Aorta (tissue), 5 donors: ENCODE data around the gene SAXO1. TPM values are rescaled to one million over a fixed set of nuclear protein-coding genes. Genes with fewer than 3 reads are reported as not detected.

Experiments
- ATAC-seq: fragments of 200-7000 bp; cut with Tn5 transposase; one replicate; pipeline ENCODE4 v1.9.1; 2022; ENCODE audit warnings: moderate library complexity; ENCODE audit not compliant: low FRiP score
- DNase-seq, 2 donors: peaks; one replicate each; pipeline ENCODE4 v3.0.0-alpha.2; 2020
- H3K27ac ChIP-seq, 2 donors: one replicate each; pipeline ENCODE4 v1.5.1; 2013; ENCODE audit warnings: low read length in 2 of 2, mild to moderate bottlenecking in 2 of 2, moderate library complexity in 2 of 2, control low read depth in 1 of 2, inconsistent platforms in 1 of 2, low read depth in 1 of 2
- H3K27me3 ChIP-seq, 2 donors: one replicate each; pipeline ENCODE4 v1.6.1; 2013; ENCODE audit warnings: control low read depth in 1 of 2, low read length in 1 of 2, mild to moderate bottlenecking in 1 of 2, moderate library complexity in 1 of 2; ENCODE audit not compliant: insufficient read depth in 2 of 2, control insufficient read depth in 1 of 2
- H3K36me3 ChIP-seq, 2 donors: one replicate each; pipeline ENCODE4 v1.6.1; 2013; ENCODE audit warnings: control low read depth in 1 of 2, low read length in 1 of 2, mild to moderate bottlenecking in 1 of 2; ENCODE audit not compliant: insufficient read depth in 2 of 2, control insufficient read depth in 1 of 2
- H3K4me1 ChIP-seq, 2 donors: one replicate each; pipeline ENCODE4 v1.6.1; 2013; ENCODE audit warnings: low read length in 2 of 2, control low read depth in 1 of 2, mild to moderate bottlenecking in 1 of 2, moderate library complexity in 1 of 2; ENCODE audit not compliant: insufficient read depth in 2 of 2, control insufficient read depth in 1 of 2
- H3K4me3 ChIP-seq, 2 donors: one replicate each; pipeline ENCODE4 v1.5.1; 2013; ENCODE audit warnings: low read length in 2 of 2, control low read depth in 1 of 2, mild to moderate bottlenecking in 1 of 2
- H3K9me3 ChIP-seq: one replicate; pipeline ENCODE4 v1.6.1; 2013; ENCODE audit warnings: mild to moderate bottlenecking, low read length; ENCODE audit not compliant: control insufficient read depth
- WGBS, 2 donors: extraction: QIAGEN DNeasy Blood & Tissue Kit; methylation state at CpG; one replicate each; pipeline ENCODE4 v1.1.7; 2013; 5-methylcytosine and 5-hydroxymethylcytosine counted together
- intact Hi-C, 2 donors: fragments of 100-400 bp; cut with DNase I; formaldehyde crosslinking; loops; one replicate each; pipeline versions ENCODE4 v1.14.2 to v1.15.0; 2022
- polyA plus RNA-seq, 2 donors: library from polyadenylated mRNA; stranded (reverse); fragments of 200-250 nt; gene quantifications; one replicate each; pipeline ENCODE4 v1.2.3, GENCODE V29; 2013
- total RNA-seq, 2 donors: library from RNA; stranded (reverse); fragmentation: NEBNext Ultra II Directional; extraction: Animal tissue kit (Norgen Biotek cat#: 25700); gene quantifications; one replicate each; pipeline ENCODE4 v1.2.1, GENCODE V29; 2021
- donor health status: healthy with polysubstance abuse.
- donor health status: Bipolar disorder and iron deficiency.
- donor health status: DM: no; HTN: no; CAD: no.
- donor health status: DM: no; HTN: no; CAD: no.
- donor health status: DM: yes; HTN: yes; CAD: no.

The SAXO1 gene
- total and polyA plus RNA-seq, 4 donors: 0.24 to 0.29 TPM; not detected in 2

GRCh38 chr9:18980189-18980588, 52.8 kb downstream of the SAXO1 start:
- intact Hi-C loops: no loop called here
- 0% methylated on average over 1 of the region's 1 CpG for WGBS, 2 donors
- Histone ChIP-seq H3K4me3 (no peak overlapping the region), H3K4me1 (peaks cover 0 to 11% of the 10 kb centered on the region in 2 donors), H3K27me3 (no peaks in the 10 kb centered on the region), H3K9me3 (no peaks in the 10 kb centered on the region), H3K27ac (peak overlapping the region; percentile 59 to 60), H3K36me3 (no peaks in the 10 kb centered on the region)
- DNase-seq (no peak), ATAC-seq (no peak)

GRCh38 chr9:18979367-18979766, 53.6 kb downstream of the SAXO1 start:
- no peak overlapping the region for H3K4me3 ChIP-seq
- ATAC-seq (peak; percentile 78), DNase-seq (no peak)
- intact Hi-C loops: no loop called here
- no peaks in the 10 kb centered on the region for H3K36me3 ChIP-seq
- H3K9me3 ChIP-seq: no peaks in the 10 kb centered on the region
- H3K27ac ChIP-seq: peak overlapping the region; percentile 2 to 60
- H3K4me1 ChIP-seq: peaks cover 0 to 11% of the 10 kb centered on the region in 2 donors
- H3K27me3 ChIP-seq: no peaks in the 10 kb centered on the region
- 34 to 40% methylated on average over 2 of the region's 2 CpGs for WGBS, 2 donors

- no peaks in the 10 kb centered on the region for H3K36me3 ChIP-seq
- no peak overlapping the region for H3K4me3 ChIP-seq
- H3K9me3 ChIP-seq: no peaks in the 10 kb centered on the region
- H3K4me1 ChIP-seq: peaks cover 0 to 11% of the 10 kb centered on the region in 2 donors
- no peaks in the 10 kb centered on the region for H3K27me3 ChIP-seq
- 96 to 98% methylated on average over 2 of the region's 2 CpGs for WGBS, 2 donors
- no peak for DNase-seq
- no peak overlapping the region for H3K27ac ChIP-seq
- ATAC-seq: no peak
- intact Hi-C loops: no loop called here
Measured at GRCh38 chr9:18978188-18978587, 54.8 kb downstream of the SAXO1 start.

GRCh38 chr9:18976709-18977531, 56.1 kb downstream of the SAXO1 start:
- Histone ChIP-seq H3K4me1 (peaks cover 0 to 11% of the 10 kb centered on the region in 2 donors), H3K27me3 (no peaks in the 10 kb centered on the region), H3K4me3 (peak overlapping the region in 1 of 2 donors; percentile 64), H3K27ac (no peak overlapping the region), H3K36me3 (no peaks in the 10 kb centered on the region), H3K9me3 (no peaks in the 10 kb centered on the region)
- intact Hi-C loops: no loop called here
- 38% methylated on average over 12 of the region's 12 CpGs for WGBS, 2 donors
- ATAC-seq (no peak), DNase-seq (no peak)

GRCh38 chr9:18976221-18976708, 56.7 kb downstream of the SAXO1 start:
- WGBS, 2 donors: 3 to 4% methylated on average over 4 of the region's 4 CpGs
- H3K4me3 ChIP-seq: peak overlapping the region in 1 of 2 donors; percentile 64
- H3K27ac ChIP-seq: no peak overlapping the region

GRCh38 chr9:18973348-18973747, 59.7 kb downstream of the SAXO1 start:
- no peak overlapping the region for H3K4me3 ChIP-seq
- no peak for DNase-seq
- WGBS, 2 donors: 86 to 94% methylated on average over 2 of the region's 2 CpGs
- intact Hi-C loops: no loop called here
- ATAC-seq: no peak
- H3K9me3 ChIP-seq: no peaks in the 10 kb centered on the region
- no peaks in the 10 kb centered on the region for H3K36me3 ChIP-seq
- no peaks in the 10 kb centered on the region for H3K27me3 ChIP-seq
- no peaks in the 10 kb centered on the region for H3K4me1 ChIP-seq
- no peak overlapping the region for H3K27ac ChIP-seq

More at GRCh38 chr9:18976221-18976708, 56.7 kb downstream of the SAXO1 start:
- H3K9me3 ChIP-seq: no peaks in the 10 kb centered on the region
- intact Hi-C loops: no loop called here
- H3K36me3 ChIP-seq: no peaks in the 10 kb centered on the region
- no peak for DNase-seq
- peaks cover 0 to 10% of the 10 kb centered on the region in 2 donors for H3K4me1 ChIP-seq
- no peaks in the 10 kb centered on the region for H3K27me3 ChIP-seq
- peak; percentile 44 for ATAC-seq

- intact Hi-C loops: no loop called here
- H3K27ac ChIP-seq: no peak overlapping the region
- H3K36me3 ChIP-seq: no peaks in the 10 kb centered on the region
- no peak for ATAC-seq
- H3K27me3 ChIP-seq: no peaks in the 10 kb centered on the region
- WGBS, 2 donors: 82 to 93% methylated on average over 5 of the region's 5 CpGs
- DNase-seq: no peak
- no peak overlapping the region for H3K4me3 ChIP-seq
- H3K4me1 ChIP-seq: no peaks in the 10 kb centered on the region
- H3K9me3 ChIP-seq: peaks cover 1% of the 10 kb centered on the region
Measured at GRCh38 chr9:18972675-18973074, 60.3 kb downstream of the SAXO1 start.

- no peaks in the 10 kb centered on the region for H3K36me3 ChIP-seq
- H3K4me3 ChIP-seq: no peak overlapping the region
- H3K27ac ChIP-seq: no peak overlapping the region
- WGBS, 2 donors: 88 to 94% methylated on average over 1 of the region's 1 CpG
- H3K27me3 ChIP-seq: no peaks in the 10 kb centered on the region
- peaks cover 1% of the 10 kb centered on the region for H3K9me3 ChIP-seq
- ATAC-seq (no peak), DNase-seq (no peak)
- no peaks in the 10 kb centered on the region for H3K4me1 ChIP-seq
- intact Hi-C loops: no loop called here
Measured at GRCh38 chr9:18971909-18972308, 61.1 kb downstream of the SAXO1 start.

- intact Hi-C loops: no loop called here
- no peak overlapping the region for H3K4me3 ChIP-seq
- no peaks in the 10 kb centered on the region for H3K4me1 ChIP-seq
- H3K27me3 ChIP-seq: no peaks in the 10 kb centered on the region
- WGBS, 2 donors: 67 to 70% methylated on average over 2 of the region's 2 CpGs
- no peak overlapping the region for H3K27ac ChIP-seq
- no peak for ATAC-seq
- H3K36me3 ChIP-seq: no peaks in the 10 kb centered on the region
- H3K9me3 ChIP-seq: peaks cover 1% of the 10 kb centered on the region
- DNase-seq: no peak
Measured at GRCh38 chr9:18971404-18971803, 61.6 kb downstream of the SAXO1 start.
